Lower leg skin (tissue), 4 donors: ENCODE results near the gene HBB. TPM values are rescaled to one million over a fixed set of nuclear protein-coding genes. Genes with fewer than 3 reads are reported as not detected.

Experiments used
- DNase-seq, 2 donors: peaks; one replicate each; pipeline ENCODE4 v3.0.0-alpha.2; 2019; ENCODE audit warnings: low spot score in 2 of 2
- H3K4me3 ChIP-seq: fragments of 200-600 bp; sonication (generic); 2 replicates; pipeline ENCODE4 v1.5.1; 2017; ENCODE audit warnings: mild to moderate bottlenecking, low read depth; ENCODE audit not compliant: poor library complexity, severe bottlenecking
- POLR2A ChIP-seq, 2 donors: fragments of 450-650 bp; IDR thresholded peaks; one replicate each; pipeline ENCODE4 v1.6.1; 2016 to 2017; ENCODE audit warnings: antibody characterized with exemption in 2 of 2, mild to moderate bottlenecking in 1 of 2, moderate library complexity in 1 of 2
- WGBS, 2 donors: methylation state at CpG; one replicate each; pipeline ENCODE4 v1.1.5; 2018; 5-methylcytosine and 5-hydroxymethylcytosine counted together
- intact Hi-C: fragments of 100-400 bp; cut with DNase I; formaldehyde crosslinking; loops from one replicate; pipeline ENCODE4 v1.15.0; 2023; ENCODE audit warnings: low total_unique reads
- total RNA-seq, 4 donors: library from RNA; depleted of rRNA; stranded (reverse); fragments of >200 nt; gene quantifications; one replicate each; pipeline ENCODE4 v1.1.0, GENCODE V29; 2016
- TF ChIP-seq, protein P1 (sequence below), 3 donors: fragments of 450-650 bp; IDR thresholded peaks; one replicate each; pipeline ENCODE4 v1.5.1; 2016; ENCODE audit warnings: antibody characterized with exemption in 3 of 3, mild to moderate bottlenecking in 3 of 3, moderate library complexity in 2 of 3

Gene HBB
- total RNA-seq, 4 donors from 2014 or later: 0.56 to 65.8 (median 13.1) TPM

DNA sequence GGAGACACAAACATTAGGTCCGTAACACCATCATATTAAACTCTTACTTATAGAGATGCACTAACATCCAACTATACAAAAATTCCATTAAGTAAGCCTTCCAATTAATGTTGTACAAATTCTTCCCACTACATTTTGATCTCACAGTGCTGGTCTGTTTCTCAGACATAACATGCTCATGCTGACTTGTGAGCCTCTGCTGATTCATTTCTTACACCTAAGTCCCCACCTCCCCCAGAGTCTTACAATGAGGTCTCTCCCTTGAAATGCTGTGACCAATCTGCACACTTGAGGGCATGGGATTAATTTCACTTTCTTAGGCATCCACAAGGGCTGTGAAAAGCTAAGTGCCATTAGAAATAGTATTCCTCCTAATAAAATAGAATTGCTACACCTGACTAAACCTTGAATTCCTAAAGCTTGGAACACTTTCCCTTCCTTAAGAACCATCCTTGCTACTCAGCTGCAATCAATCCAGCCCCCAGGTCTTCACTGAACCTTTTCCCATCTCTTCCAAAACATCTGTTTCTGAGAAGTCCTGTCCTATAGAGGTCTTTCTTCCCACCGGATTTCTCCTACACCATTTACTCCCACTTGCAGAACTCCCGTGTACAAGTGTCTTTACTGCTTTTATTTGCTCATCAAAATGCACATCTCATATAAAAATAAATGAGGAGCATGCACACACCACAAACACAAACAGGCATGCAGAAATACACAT is 20.8 kb upstream of the HBB start:
- TF ChIP-seq, protein P1, sequence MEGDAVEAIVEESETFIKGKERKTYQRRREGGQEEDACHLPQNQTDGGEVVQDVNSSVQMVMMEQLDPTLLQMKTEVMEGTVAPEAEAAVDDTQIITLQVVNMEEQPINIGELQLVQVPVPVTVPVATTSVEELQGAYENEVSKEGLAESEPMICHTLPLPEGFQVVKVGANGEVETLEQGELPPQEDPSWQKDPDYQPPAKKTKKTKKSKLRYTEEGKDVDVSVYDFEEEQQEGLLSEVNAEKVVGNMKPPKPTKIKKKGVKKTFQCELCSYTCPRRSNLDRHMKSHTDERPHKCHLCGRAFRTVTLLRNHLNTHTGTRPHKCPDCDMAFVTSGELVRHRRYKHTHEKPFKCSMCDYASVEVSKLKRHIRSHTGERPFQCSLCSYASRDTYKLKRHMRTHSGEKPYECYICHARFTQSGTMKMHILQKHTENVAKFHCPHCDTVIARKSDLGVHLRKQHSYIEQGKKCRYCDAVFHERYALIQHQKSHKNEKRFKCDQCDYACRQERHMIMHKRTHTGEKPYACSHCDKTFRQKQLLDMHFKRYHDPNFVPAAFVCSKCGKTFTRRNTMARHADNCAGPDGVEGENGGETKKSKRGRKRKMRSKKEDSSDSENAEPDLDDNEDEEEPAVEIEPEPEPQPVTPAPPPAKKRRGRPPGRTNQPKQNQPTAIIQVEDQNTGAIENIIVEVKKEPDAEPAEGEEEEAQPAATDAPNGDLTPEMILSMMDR (IDR thresholded peaks at IDR 0.05): no peak
- no peak for TF ChIP-seq POLR2A (IDR thresholded peaks at IDR 0.05)
- WGBS, 2 donors: 68 to 77% methylated on average over 3 of the region's 3 CpGs
- no peak overlapping the region for H3K4me3 ChIP-seq
- no peak for DNase-seq
- intact Hi-C loops: no loop called here

- TF ChIP-seq, protein P1 (IDR thresholded peaks at IDR 0.05): no peak
- no peak for TF ChIP-seq POLR2A (IDR thresholded peaks at IDR 0.05)
- no peak for DNase-seq
- H3K4me3 ChIP-seq: no peak overlapping the region
- 63 to 72% methylated on average over 6 of the region's 6 CpGs for WGBS, 2 donors
- intact Hi-C loops: no loop called here
Measured at GRCh38 chr11:5246772-5247471, 20.1 kb upstream of the HBB start.

- intact Hi-C loops: no loop called here
- DNase-seq: no peak
- no peak overlapping the region for H3K4me3 ChIP-seq
- no peak for TF ChIP-seq POLR2A (IDR thresholded peaks at IDR 0.05)
- TF ChIP-seq, protein P1 (IDR thresholded peaks at IDR 0.05): no peak
- 65 to 66% methylated on average over 2 of the region's 2 CpGs for WGBS, 2 donors
Measured at GRCh38 chr11:5245155-5245554, 18.3 kb upstream of the HBB start.

- TF ChIP-seq, protein P1 (IDR thresholded peaks at IDR 0.05): no peak
- no peak for TF ChIP-seq POLR2A (IDR thresholded peaks at IDR 0.05)
- no peak overlapping the region for H3K4me3 ChIP-seq
- no peak for DNase-seq
- intact Hi-C loops: no loop called here
- 78 to 79% methylated on average over 4 of the region's 4 CpGs for WGBS, 2 donors
Measured at GRCh38 chr11:5243816-5244180, 16.9 kb upstream of the HBB start.

GRCh38 chr11:5242933-5243815 is 16.3 kb upstream of the HBB start:
- DNase-seq: no peak
- WGBS, 2 donors: 69 to 75% methylated on average over 7 of the region's 7 CpGs
- no peak for TF ChIP-seq POLR2A (IDR thresholded peaks at IDR 0.05)
- TF ChIP-seq, protein P1 (IDR thresholded peaks at IDR 0.05): no peak
- intact Hi-C loops: no loop called here
- H3K4me3 ChIP-seq: no peak overlapping the region
